K562 (cell line): Measurements from ENCODE around the gene EVL.

Experiments
- EZH2 ChIP-seq: IDR thresholded peaks from 2 replicates; pipeline ENCODE4 v1.6.1; 2012; ENCODE audit warnings: low read depth, mild to moderate bottlenecking, inconsistent platforms, low read length, borderline replicate concordance
- JUND ChIP-seq, 2 experiments: IDR thresholded peaks; 2 replicates in 1 of 2; 3 replicates in 1 of 2; pipeline ENCODE4 v1.6.1; 2011; ENCODE audit warnings: borderline replicate concordance in 2 of 2, low read depth in 2 of 2, low read length in 2 of 2, improper control_type of control experiment in 1 of 2, missing biosample characterization in 1 of 2, missing genetic modification characterization in 1 of 2, missing genetic modification reagents in 1 of 2
- RFX5 ChIP-seq: IDR thresholded peaks from 2 replicates; pipeline ENCODE4 v1.6.1; 2011; ENCODE audit warnings: low read depth, mild to moderate bottlenecking, improper control_type of control experiment, low read length

DNA sequence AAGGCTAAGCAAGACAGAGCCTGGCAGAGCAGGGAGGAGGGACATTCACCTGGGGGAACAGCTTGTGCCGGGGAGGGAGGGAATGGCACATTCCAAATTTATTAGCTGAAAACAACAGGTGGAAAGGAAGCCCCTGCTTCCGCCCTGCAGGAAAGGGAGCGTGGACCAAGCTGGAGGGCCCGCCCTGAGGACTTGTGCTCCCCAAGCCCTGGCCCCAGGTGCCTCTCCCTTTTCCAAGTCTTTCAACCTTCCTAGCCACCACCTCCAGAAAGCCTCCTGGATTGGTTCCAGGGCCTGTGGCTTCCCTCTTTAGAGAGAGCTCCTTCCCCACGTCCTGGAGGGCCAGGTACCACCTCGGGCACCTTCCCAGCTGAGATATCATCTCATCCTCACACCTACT, 91.6 kb downstream of the EVL start:
- TF ChIP-seq JUND (IDR thresholded peaks at IDR 0.05; ENCODE audit: borderline replicate concordance, low read depth, low read length): no peak
- no peak for TF ChIP-seq JUND (tag; IDR thresholded peaks at IDR 0.05; ENCODE audit: borderline replicate concordance, low read depth, low read length)
- no peak for TF ChIP-seq RFX5
- TF ChIP-seq EZH2: no peak
